ENCODE results near the gene SLC2A11. TPM values are rescaled to one million over a fixed set of nuclear protein-coding genes. Genes with fewer than 3 reads are reported as not detected.
"Not testable (repeated sequence)": the region's sequence is repeated elsewhere in the genome, so short reads cannot be mapped to it uniquely, and the experiment has no call there.

SLC2A11 gene
- total RNA-seq, 2 donors from 2014 or later = 15.1 to 27.0 TPM

DNA sequence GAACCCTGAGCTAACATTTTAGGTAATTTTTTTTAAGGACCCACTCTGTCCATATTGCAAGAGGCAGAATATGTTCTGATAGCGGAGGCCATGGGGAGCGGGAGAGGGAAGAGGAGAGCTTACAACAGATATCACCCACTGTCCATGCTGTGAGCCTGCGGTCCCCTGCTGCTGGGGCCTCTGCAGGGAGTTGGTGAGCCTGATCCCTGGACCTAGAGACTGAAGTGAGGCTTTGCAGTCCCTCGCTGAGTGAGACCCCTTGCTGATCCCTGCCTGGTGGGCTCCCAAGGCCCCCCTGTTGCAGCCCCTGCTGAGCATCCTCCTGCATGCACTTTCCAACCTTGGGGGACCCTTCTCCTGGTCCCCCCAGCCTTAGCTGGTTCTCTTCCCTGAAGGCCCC lies 49.0 kb downstream of the SLC2A11 start:
- Histone ChIP-seq H3K4me1 (replicated peaks) (no peaks in the 10 kb centered on the region), H3K27ac (no peak overlapping the region), H3K9me3 (no peaks in the 10 kb centered on the region), H3K27me3 (replicated peaks; ENCODE audit: insufficient read depth) (no peaks in the 10 kb centered on the region), H3K36me3 (no peaks in the 10 kb centered on the region), H3K4me3 (no peak overlapping the region)
- DNase-seq (ENCODE audit: low spot score) = no peak
- WGBS = 95% methylated on average over 4 of the region's 4 CpGs
- intact Hi-C loops (cut with DNase I) = no loop called here
- TF ChIP-seq, protein P1, sequence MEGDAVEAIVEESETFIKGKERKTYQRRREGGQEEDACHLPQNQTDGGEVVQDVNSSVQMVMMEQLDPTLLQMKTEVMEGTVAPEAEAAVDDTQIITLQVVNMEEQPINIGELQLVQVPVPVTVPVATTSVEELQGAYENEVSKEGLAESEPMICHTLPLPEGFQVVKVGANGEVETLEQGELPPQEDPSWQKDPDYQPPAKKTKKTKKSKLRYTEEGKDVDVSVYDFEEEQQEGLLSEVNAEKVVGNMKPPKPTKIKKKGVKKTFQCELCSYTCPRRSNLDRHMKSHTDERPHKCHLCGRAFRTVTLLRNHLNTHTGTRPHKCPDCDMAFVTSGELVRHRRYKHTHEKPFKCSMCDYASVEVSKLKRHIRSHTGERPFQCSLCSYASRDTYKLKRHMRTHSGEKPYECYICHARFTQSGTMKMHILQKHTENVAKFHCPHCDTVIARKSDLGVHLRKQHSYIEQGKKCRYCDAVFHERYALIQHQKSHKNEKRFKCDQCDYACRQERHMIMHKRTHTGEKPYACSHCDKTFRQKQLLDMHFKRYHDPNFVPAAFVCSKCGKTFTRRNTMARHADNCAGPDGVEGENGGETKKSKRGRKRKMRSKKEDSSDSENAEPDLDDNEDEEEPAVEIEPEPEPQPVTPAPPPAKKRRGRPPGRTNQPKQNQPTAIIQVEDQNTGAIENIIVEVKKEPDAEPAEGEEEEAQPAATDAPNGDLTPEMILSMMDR (IDR thresholded peaks at IDR 0.05) = no peak
- no peak for TF ChIP-seq POLR2AphosphoS5 (IDR thresholded peaks at IDR 0.05)
- TF ChIP-seq POLR2A (IDR thresholded peaks at IDR 0.05) = no peak

DNA sequence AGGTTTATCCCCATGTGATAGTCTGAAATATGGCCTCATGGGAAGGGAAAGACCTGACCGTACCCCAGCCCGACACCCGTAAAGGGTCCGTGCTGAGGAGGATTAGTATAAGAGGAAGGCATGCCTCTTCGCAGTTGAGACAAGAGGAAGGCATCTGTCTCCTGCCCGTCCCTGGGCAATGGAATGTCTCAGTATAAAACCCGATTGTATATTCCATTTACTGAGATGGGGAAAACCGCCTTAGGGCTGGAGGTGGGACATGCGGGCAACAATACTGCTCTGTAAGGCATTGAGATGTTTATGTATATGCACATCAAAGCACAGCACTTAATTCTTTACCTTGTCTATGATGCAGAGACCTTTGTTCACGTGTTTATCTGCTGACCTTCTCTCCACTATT lies 49.7 kb downstream of the SLC2A11 start:
- DNase-seq (ENCODE audit: low spot score); H3K27me3 ChIP-seq (replicated peaks; ENCODE audit: insufficient read depth); H3K9me3 ChIP-seq; H3K27ac ChIP-seq; intact Hi-C loops (cut with DNase I); H3K4me3 ChIP-seq; H3K4me1 ChIP-seq (replicated peaks); H3K36me3 ChIP-seq: not testable (repeated sequence)
- 42% methylated on average over 10 of the region's 10 CpGs for WGBS

DNA sequence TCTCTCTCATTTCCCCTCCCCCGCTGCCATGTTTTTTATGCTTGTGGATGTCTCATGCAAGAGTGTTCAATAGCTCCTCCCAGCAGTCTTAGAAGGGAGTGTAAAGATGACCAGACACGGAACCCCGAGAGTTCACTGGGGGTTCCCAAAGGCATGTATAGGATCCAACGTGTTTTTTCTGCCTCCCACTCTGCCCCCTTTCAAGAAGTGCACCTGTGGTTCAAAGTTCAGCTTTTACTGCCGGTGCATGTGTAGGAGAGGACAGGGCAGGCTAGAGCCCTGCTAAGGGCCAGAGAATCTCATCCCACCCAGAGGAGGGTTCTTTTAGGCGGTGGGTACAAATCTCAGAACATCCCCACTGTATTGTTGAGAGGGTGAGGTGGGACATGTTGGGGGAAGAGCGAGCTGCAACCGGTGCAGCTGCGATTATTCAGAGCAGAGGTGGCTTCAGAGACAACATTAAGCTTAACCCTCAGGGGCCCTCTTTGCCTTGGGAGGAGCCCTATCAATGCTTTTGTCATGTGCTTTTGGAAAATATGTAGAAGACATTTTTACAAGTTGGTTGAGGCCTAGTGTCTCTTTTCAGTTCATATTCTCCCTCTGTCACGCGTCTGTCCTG lies 51.0 kb downstream of the SLC2A11 start:
- Histone ChIP-seq H3K4me1 (replicated peaks) (no peaks in the 10 kb centered on the region), H3K27ac (no peak overlapping the region), H3K4me3 (no peak overlapping the region), H3K27me3 (replicated peaks; ENCODE audit: insufficient read depth) (no peaks in the 10 kb centered on the region), H3K36me3 (no peaks in the 10 kb centered on the region), H3K9me3 (no peaks in the 10 kb centered on the region)
- intact Hi-C loops (cut with DNase I) = no loop called here
- 70% methylated on average over 11 of the region's 11 CpGs for WGBS
- TF ChIP-seq, protein P1 (IDR thresholded peaks at IDR 0.05) = no peak
- TF ChIP-seq POLR2A (IDR thresholded peaks at IDR 0.05) (no peak), POLR2AphosphoS5 (IDR thresholded peaks at IDR 0.05) (no peak)
- DNase-seq (ENCODE audit: low spot score) = no peak

DNA sequence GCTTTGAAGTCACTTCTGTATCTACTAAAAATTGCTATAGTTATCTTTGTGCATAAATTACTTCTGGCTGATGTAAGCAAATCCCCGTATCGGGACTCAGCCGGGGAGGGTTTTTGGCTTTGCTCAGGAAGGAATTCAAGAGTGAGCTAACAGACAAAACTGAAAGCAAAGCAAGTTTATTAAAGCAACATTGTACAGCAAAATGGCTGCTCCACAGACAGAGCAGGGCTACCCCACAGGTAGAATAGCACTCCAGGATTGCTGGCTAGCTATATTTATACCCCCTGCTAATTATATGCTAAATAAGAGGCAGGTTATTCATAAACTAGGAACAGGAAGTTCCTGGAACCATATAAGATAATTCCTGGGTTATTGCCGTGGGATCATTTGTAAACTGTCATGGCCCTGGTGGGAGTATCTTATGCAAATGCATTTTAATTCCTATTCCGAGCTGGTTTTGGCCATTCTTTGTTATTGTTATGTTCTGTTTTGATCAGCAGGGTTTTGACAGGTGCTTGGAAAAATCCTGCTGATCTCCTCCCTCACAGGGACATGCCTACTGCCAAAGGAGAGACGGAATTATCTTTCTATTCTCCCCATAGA lies 51.7 kb downstream of the SLC2A11 start:
- WGBS = 40% methylated on average over 6 of the region's 6 CpGs
- DNase-seq (ENCODE audit: low spot score) = no peak
- intact Hi-C loops (cut with DNase I) = no loop called here

GRCh38 chr22:23910496-23911190 lies 53.0 kb downstream of the SLC2A11 start:
- Histone ChIP-seq H3K4me1 (replicated peaks) (no peaks in the 10 kb centered on the region), H3K27ac (no peak overlapping the region), H3K9me3 (no peaks in the 10 kb centered on the region), H3K27me3 (replicated peaks; ENCODE audit: insufficient read depth) (no peaks in the 10 kb centered on the region), H3K36me3 (no peaks in the 10 kb centered on the region), H3K4me3 (no peak overlapping the region)
- no peak for DNase-seq (ENCODE audit: low spot score)
- TF ChIP-seq POLR2AphosphoS5 (IDR thresholded peaks at IDR 0.05) (no peak), POLR2A (IDR thresholded peaks at IDR 0.05) (no peak)
- TF ChIP-seq, protein P1 (IDR thresholded peaks at IDR 0.05) = no peak
- intact Hi-C loops (cut with DNase I) = no loop called here
- 89% methylated on average over 3 of the region's 3 CpGs for WGBS

More for the DNA sequence above, 51.7 kb downstream of the SLC2A11 start:
- H3K27ac ChIP-seq = no peak overlapping the region
- H3K27me3 ChIP-seq (replicated peaks; ENCODE audit: insufficient read depth) = no peaks in the 10 kb centered on the region
- H3K36me3 ChIP-seq = no peaks in the 10 kb centered on the region
- H3K4me3 ChIP-seq = no peak overlapping the region
- H3K4me1 ChIP-seq (replicated peaks) = no peaks in the 10 kb centered on the region
- no peaks in the 10 kb centered on the region for H3K9me3 ChIP-seq
- TF ChIP-seq, protein P1 (IDR thresholded peaks at IDR 0.05) = no peak
- no peak for TF ChIP-seq POLR2AphosphoS5 (IDR thresholded peaks at IDR 0.05)
- TF ChIP-seq POLR2A (IDR thresholded peaks at IDR 0.05) = no peak

All from prostate gland (tissue), 2 donors.